ENCODE results near the gene PXYLP1.

PXYLP1 gene

DNA sequence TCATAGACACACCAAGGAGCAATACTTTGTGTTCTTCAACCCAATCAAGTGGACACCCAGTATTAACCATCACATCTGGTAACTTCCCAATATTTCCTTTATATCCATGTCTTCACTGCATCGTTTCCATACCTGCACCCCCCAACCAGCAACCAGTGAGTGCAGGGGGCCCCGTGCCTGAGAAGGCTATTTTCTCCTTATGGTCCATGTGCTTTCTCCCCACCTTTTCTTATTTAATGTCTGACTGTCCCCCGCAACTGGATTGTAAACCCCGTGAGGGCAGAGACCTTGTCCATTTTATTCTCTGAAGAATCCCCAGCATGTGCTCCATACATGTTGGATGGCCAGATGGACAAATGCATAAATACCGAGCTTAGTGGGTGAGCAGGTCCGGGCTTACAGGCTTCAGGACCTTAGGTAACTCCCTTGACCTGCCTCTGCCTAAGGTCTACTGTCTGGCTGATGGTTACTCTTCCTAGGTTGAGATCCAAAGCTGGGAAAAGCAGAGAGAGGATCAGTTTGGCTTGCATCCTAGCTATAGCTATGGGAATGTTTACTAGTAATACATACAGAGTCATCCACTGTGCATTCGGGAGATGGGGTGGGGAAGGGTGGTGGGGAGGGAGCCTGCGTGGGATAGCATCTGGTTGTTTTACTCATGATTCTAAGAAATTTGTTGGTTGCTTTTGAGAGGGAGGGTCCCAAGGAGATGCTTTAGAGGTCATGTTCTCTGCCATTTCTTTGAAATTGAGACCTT, 41.5 kb downstream of the PXYLP1 start:
- DNase-seq (ENCODE audit: low read depth in 2 of 2), result no peak

DNA sequence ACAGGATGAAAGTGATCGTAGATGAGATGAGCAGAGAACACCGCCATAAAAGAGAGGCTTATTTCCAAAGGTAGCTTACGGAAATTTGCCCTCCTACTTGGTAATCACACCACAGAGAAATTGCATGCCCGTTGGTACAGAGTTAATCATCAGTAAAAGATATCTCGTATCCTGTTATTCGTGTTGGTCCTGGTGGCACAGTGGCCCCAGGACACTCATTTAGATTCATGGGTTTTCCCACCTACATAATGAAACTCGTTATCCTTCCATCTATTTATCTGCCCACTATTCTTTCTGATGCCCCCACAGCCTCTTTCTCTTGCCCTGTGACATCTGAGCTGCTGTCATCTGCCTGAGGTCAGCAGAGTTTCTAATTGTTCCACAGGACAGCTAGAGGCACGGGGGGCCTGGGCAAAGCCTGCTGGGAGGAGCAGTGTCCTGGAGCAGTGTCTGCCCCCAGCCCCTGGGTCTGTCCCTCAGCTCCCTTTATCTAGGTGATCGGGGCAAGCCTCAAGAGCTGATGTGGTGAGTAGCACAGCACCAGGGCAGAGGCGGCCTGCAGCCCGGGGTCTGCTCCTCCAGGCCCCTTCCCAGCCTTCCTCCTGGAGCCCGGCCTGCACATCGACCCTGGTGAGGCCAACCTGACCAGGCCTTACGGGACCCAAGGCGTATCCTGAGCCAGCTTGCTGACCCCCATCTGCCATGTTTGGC, 42.2 kb downstream of the PXYLP1 start:
- DNase-seq (ENCODE audit: low read depth in 2 of 2), result no peak

DNA sequence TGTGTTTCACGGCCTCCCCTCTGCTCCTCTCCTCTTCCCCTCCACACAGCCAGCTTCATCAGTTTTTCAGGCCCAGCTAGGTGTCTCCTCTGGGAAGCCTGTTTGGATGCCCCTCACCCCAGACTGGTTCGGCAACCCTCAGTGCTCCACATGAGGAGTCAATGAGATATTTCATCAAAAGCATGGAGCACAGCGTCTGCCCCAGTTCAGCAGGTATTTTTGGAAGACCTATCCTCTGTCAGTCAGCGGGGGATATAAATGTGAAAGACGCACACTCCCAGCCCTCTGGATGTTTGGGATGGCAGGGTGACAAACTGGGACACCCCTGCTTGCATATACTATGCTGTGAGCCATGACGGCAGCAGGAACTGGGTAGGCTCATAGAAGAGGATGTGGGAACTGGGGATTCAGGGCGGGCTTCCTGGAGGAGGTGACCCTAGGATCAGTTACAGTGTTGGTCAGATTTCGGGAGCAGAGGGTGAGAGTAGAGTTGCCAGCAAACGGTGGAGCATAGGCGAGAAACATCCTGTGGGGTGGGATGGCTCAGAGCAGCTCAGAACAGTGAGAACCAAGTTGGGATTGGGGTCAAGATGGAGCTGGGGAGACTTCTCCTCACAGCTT, 42.9 kb downstream of the PXYLP1 start:
- DNase-seq (ENCODE audit: low read depth in 2 of 2), result no peak

DNA sequence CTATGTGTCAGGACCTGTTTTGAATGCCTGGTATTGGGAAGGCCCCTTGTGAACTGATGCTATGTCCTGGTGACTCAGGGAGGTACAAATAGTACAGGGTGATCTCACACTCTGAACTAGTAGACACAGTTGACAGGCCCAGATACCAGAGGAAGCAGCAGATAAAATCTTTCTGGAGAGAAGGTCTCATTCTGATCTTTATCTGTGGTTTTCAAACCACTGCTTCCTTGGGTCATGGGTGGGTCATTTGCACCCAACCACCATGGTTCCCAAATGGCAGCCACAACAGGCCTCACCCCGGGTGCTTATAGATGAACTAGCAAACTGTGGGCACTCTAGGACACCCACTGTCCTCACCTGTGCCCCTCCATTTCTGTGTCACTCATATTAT, 43.4 kb downstream of the PXYLP1 start:
- DNase-seq (ENCODE audit: low read depth in 2 of 2), result no peak

DNA sequence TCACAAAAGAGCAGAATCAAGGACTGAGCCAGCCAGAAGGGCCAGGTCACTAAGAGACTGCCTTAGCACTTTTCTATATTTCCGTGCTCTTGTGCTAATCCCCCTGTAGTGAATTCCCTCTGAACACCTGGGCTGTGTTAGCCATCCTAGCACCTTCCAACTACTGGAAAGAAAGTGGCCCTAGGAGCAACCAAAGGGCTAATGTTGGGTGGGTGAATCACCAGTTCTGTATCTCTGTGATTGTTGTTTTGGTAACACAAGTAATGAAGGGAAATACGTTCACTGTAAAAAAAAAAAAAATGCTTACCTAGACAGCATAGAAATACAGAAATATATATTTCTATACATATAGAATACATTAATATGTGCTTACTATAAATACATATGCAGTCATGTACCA, 43.9 kb downstream of the PXYLP1 start:
- DNase-seq (ENCODE audit: low read depth in 2 of 2), result no peak

DNA sequence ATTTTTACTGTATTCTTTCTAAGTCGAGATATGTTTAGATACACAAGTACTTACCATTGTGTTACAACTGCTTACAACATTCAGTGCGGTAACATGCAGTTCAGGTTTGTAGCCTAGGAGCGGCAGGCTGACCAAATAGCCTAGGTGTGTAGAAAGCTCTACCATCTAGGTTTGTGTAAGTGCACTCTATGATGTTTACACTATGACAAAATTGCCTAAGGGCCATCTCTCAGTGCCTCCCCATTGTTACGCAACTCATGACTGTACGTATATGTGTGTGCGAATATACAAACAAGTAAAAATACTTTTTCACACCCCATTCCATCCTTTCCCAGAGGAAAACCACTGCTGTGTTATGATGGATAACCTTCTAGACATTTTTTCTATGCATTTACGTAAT, 44.3 kb downstream of the PXYLP1 start:
- no peak for DNase-seq (ENCODE audit: low read depth in 2 of 2)

DNA sequence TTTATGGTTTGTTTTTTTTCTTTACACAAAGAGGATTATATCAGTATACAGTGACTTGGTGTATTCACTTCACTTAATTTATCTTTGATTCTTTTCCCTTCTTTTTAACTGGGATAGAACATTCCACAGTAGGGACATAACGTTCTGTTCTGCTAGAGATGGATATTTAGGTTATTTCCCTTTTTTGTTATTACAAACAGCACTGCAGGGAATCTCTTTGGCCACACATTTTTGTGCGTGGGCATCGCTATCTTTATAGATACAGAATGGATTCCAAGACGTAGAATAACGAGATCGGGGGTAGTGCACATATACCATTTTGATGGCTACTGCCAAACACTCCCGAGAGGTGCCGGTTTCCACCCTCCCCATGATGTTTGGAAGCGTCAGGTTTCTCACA, 44.8 kb downstream of the PXYLP1 start:
- DNase-seq (ENCODE audit: low read depth in 2 of 2), result no peak

DNA sequence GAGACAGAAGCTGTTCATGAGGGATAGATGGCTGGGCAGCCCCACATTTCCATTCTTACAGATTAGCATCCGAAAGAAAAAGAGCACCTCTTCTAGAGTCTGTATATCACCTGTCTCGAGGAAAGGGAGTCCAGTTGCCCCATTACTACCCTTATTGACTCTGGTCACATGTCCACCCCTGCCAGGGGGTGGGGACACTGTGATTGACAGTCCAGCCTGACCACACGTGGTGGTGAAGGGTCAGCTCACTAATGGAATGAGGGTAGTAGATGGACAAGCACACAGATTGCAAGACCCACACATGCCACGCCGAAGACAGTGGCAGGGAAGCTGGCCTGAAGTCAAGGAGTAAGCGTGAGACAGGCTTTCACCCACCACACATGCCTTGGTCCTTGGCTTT, 45.8 kb downstream of the PXYLP1 start:
- DNase-seq (ENCODE audit: low read depth in 2 of 2), result no peak

DNA sequence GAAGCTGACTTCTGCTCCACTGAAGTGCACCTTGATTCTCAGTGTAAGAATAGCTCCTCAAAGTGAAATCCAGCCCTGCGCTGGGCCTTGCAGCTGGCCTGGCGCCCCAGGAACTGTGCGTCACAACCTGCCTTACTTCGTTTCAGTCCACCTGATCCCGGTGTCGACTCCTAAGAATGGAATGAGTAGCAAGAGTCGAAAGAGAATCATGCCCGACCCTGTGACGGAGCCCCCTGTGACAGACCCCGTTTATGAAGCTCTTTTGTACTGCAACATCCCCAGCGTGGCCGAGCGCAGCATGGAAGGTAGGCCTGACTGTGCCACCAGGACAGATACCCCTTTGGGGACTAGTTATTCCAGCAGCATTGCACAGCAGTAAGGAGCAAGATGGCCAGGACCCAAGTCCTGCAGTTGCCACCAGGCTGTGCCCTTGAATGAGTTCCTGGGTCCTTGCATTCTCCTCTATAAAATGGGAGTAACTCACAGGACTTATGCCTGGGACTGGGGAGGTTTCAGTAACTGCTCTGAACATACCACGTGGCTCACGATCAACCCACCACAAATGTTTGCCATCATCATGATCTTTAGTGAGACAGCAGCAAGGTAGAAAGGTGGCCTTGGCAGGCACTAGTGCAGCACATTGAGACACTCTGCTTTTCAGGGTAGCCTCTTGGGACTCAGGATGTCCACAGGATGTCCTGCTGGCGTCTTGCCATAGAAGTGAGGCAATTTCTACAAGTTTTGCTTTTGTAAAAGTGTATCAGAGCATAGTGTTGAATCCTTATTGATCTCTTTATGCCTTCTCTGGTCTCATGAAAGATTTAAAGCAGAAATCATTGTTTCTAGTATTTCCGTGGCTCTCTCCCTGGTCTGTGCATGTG, 46.8 kb downstream of the PXYLP1 start:
- DNase-seq (ENCODE audit: low read depth in 2 of 2), result no peak

DNA sequence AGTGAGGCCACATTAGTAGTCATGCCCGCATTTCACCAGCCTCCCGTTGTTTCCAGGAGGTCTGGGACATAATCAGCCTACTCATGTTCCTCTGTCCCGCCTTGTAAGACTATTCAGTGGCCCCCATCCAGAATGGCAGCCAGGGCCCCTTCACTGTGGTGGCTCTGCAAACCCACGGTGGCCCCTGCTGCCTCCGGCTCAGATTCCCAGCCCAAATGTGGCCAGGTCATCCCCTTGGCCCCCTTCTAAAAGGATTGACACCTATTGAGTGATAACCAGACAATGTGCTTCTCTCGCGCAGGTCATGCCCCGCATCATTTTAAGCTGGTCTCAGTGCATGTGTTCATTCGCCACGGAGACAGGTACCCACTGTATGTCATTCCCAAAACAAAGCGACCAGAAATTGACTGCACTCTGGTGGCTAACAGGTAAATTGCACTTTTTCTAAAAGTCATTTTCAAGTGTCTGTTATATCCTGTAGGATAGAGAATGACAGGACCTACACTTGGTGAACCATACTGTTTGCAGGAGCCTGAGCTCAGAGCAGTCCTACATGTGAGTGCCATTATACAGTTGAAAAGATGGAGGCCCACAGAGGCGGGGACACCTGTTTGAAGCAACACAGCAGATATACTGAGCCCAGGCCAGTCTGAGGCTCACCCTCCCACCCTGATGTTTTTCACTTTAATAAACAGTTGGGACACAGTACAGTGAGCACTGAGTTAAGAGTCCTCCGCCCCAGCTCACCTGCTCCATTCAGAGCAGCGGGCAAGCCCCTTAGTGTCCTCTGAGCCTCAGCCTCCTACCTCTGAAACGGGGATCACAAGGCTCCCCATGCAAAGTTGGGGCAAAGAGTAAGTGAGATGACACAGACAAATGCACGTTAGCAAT, 47.7 kb downstream of the PXYLP1 start:
- DNase-seq (ENCODE audit: low read depth in 2 of 2), result no peak

DNA sequence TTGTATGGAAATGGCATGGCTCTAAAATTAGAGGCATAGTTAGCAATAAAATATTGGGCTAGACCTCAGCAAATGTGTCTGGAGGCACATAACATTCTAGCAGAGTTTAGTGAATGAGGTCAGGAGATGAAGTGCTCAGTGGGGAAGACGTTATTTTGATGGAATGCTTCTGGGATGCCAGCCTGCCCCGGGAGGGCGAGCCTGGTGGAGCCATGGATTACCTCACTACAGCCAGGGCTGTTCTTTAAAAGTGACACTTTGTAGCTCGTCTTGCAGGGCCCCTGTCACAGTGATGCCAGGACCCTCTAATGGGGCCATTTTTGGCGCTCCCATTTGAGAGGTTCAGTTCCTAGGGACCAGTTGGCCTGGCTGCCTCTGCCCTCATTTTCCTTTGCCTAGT, 48.5 kb downstream of the PXYLP1 start:
- no peak for DNase-seq (ENCODE audit: low read depth in 2 of 2)

DNA sequence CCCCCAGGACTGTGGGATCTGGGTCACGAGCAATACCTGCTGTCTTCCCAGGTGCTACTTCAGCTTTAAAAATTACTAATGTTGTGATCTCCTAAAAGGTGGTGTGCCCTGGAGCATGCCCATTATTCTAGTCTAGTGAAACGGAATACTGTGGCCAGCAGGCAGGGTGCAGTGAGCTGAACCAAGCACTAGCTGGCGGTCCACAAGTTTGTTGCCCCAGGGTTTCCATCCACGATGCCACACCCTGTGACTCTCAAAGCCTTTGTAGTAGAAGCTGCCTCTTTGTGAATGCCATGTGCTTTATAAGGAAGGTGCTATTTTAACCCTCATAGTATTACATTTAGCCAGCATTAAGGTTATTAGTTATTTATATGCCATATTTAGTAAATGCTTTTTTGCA, 49.1 kb downstream of the PXYLP1 start:
- DNase-seq (ENCODE audit: low read depth in 2 of 2), result no peak

DNA sequence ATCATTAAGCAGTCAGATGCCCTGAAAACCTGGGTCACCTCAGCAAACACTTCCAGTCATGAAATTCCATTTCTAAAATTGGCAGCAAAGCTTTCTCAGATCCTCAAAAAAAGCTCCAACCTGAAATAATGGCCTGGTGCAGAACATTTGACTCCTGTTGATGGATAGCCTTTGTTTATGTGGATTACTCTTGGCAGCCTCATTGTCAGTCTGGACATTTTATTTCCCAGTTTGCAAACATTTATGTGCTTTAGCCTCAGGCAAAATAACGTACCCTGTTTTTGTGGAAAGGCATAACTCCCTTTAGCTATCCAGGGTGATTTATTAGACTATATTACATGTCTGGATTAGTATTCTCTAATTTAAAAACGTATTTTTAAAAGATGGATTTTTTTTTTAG, 53.9 kb downstream of the PXYLP1 start:
- DNase-seq (ENCODE audit: low read depth in 2 of 2), result no peak

DNA sequence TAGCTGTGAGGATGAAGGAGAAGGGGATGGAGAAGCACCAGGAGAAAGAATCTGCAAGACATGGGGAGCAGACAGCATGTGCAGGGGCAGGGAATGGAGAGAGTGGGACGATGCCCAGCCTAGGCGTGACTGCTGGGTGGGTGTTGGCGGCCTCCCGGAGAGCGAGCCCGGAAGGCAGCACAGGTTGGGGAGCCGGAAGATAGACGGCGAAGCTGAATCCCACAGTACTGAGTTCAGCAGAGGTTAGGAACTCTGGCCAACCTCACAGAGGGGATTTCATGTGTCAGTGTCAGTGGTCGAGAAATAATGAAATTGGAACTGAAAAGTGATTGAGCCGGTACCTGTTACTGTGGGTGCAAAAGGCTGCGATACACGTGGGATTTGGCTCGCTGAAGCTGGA, 55.2 kb downstream of the PXYLP1 start:
- DNase-seq (ENCODE audit: low read depth in 2 of 2), result no peak

DNA sequence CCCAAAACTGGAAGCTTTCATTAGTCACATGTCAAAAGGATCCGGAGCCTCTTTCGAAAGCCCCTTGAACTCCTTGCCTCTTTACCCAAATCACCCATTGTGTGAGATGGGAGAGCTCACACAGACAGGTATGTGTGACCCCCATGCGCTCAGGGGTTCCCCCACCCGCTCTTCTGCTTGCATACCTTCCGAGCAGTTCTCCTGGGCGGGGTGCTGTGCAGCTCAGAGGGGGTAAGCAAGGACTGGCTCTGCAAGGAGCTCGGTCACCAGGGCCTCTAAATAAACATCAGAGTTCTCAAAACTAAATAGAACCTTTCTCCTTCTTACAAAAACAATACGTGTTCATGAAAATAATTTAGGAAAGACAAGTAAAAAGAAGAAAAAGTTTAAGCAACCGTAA, 55.7 kb downstream of the PXYLP1 start:
- DNase-seq (ENCODE audit: low read depth in 2 of 2), result no peak

DNA sequence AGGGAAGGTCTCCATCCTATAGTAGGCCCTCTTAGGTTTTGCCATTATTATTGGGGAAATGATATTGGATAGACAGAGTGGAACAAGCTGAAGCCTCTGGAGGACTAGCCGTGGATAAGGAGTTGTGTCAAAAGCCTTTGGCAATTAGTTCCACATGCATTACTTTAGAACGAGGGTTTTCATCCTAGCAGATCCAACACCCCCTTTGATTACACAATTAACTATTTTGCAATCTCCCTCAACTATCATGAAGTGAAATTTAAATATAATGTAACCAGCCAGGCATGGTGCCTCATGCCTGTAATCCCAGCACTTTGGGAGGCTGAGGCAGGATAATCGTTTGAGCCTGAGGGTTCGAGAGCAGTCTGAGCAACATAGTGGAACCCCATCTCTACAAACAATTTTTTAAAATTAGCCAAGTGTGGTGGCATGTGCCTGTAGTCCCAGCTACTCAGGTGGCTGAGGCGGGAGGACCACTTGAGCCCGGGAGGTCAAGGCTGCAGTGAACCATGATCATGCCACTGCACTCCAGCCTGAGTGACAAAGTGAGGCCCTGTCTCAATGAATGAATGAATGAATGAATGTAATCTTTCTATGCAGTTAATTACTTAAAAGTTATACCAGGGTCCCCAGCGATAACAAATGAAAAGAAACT, 56.8 kb downstream of the PXYLP1 start:
- no peak for DNase-seq (ENCODE audit: low read depth in 2 of 2)

DNA sequence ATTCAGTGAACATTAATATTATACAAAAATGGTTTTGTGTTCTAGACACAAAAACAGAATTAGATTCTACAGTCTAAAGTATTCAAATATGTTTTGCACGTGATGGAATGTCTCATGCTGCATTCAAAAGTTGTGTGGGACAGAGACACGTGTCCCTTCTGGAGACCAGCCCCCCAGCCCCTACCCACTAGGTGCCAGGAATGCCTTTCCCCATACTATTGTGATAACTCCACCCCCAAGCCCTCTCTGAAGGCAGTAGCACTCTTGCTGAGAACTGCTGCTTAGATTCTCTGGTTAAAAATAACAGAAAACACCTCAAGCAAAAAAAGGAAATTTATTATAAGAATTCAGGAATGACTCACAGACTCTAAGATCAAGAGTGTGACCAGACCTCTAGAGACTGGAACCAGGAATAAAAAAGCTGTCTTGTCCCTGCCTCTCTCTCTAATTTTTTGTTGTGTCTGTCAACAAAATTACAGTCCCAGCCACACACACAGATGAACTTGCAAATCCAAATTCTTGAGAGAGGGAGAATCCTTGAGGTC, 57.7 kb downstream of the PXYLP1 start:
- DNase-seq (ENCODE audit: low read depth in 2 of 2), result no peak

DNA sequence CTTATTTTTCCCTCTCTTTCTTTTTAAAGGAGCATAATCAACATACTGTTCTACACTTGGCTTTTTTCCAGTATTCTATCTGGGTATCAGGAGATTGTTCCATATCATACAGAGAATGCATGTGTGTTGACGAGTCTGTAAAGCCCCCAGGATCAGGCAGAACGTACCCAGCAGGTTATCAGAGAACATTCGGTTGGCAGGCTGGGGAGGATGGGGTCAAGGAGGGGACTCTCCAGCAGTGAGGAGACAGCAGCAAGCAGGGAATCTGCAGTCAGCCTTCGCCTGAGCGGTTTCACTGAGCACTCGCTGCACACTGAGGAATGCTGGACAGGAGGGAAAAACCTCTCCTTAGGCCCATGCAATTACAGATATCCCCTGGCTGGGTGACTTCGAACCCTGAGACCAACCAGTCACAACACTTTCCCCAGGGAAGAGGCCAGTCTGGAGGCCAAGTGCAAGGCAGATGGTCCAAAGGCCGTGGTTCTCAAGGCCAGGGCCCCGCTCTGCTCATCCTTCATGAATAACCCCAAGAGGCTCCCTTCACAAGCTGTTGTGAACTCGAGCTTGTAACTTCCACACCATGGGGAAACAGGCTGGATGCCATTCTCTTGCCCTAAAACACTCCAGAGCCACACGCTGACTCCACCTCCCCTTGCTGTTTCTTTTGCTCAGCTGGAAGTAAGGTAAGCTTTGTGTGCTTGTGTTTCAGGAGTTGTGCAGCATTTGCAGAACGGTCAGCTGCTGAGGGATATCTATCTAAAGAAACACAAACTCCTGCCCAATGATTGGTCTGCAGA, 60.1 kb downstream of the PXYLP1 start:
- no peak for DNase-seq (ENCODE audit: low read depth in 2 of 2)

DNA sequence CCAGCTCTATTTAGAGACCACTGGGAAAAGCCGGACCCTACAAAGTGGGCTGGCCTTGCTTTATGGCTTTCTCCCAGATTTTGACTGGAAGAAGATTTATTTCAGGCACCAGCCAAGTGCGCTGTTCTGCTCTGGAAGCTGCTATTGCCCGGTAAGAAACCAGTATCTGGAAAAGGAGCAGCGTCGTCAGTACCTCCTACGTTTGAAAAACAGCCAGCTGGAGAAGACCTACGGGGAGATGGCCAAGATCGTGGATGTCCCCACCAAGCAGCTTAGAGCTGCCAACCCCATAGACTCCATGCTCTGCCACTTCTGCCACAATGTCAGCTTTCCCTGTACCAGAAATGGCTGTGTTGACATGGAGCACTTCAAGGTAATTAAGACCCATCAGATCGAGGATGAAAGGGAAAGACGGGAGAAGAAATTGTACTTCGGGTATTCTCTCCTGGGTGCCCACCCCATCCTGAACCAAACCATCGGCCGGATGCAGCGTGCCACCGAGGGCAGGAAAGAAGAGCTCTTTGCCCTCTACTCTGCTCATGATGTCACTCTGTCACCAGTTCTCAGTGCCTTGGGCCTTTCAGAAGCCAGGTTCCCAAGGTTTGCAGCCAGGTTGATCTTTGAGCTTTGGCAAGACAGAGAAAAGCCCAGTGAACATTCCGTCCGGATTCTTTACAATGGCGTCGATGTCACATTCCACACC, 60.9 kb downstream of the PXYLP1 start:
- DNase-seq (ENCODE audit: low read depth in 2 of 2), result no peak

Measured in activated CD8-positive, alpha-beta memory T cell treated with anti-CD3 and anti-CD28 coated beads for 4 hours (primary cell).